Measurements from ENCODE around the gene MAPK8. TPM values are rescaled to one million over a fixed set of nuclear protein-coding genes. Genes with fewer than 3 reads are reported as not detected.

The MAPK8 gene
- total RNA-seq, 1 donor from 2014 or later: 54.3 TPM

DNA sequence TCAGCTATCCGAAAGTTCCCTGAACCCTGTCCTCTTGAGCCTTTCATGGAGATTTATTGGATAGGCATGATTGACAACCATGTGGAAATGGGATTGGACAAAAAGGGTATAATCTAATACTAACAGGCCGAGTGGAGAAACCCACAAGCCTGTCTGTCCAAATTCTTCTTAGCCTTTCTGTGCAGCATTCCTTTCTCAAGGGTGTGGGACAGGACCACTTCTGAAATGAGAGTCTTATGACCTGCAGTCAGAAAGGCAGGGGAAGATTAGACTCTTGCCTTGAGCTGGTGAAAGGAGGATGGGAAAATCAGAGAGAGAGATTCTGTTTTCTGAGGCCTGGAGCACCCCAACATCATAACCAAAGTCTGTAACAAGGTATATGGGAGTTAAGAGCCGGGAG, 85.5 kb downstream of the MAPK8 start:
- intact Hi-C loops (cut with DNase I): no loop called here
- no peak for DNase-seq (ENCODE audit: extremely low spot score in 2 of 2)

DNA sequence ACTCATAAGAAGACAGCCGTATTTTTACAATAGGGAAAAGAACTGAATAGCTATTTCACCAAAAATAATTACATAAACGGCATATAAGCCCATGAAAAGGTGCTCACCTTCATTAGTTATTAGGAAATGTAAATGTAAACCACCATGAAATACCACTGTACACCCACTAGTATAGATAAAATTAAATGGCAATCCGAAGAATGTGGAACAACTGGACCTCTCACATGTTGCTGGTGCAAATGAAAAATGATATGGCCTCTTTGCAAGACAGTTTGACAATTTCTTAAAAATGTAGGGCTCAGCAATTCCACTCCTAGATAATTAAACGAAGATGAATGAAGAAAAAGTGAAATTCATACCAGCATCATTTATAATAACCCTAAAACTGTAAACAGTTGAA, 91.8 kb downstream of the MAPK8 start:
- intact Hi-C loops (cut with DNase I): no loop called here
- TF ChIP-seq, protein P1, sequence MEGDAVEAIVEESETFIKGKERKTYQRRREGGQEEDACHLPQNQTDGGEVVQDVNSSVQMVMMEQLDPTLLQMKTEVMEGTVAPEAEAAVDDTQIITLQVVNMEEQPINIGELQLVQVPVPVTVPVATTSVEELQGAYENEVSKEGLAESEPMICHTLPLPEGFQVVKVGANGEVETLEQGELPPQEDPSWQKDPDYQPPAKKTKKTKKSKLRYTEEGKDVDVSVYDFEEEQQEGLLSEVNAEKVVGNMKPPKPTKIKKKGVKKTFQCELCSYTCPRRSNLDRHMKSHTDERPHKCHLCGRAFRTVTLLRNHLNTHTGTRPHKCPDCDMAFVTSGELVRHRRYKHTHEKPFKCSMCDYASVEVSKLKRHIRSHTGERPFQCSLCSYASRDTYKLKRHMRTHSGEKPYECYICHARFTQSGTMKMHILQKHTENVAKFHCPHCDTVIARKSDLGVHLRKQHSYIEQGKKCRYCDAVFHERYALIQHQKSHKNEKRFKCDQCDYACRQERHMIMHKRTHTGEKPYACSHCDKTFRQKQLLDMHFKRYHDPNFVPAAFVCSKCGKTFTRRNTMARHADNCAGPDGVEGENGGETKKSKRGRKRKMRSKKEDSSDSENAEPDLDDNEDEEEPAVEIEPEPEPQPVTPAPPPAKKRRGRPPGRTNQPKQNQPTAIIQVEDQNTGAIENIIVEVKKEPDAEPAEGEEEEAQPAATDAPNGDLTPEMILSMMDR (IDR thresholded peaks at IDR 0.05): no peak
- TF ChIP-seq POLR2A (IDR thresholded peaks at IDR 0.05) (no peak), POLR2AphosphoS5 (IDR thresholded peaks at IDR 0.05; ENCODE audit: insufficient read depth in 1 of 2, low read depth in 1 of 2) (no peak)
- no peaks in the 10 kb centered on the region for H3K36me3 ChIP-seq
- no peak for DNase-seq (ENCODE audit: extremely low spot score in 2 of 2)
- H3K27me3 ChIP-seq: no peaks in the 10 kb centered on the region
- no peak overlapping the region for H3K4me3 ChIP-seq
- no peak overlapping the region for H3K27ac ChIP-seq
- H3K9me3 ChIP-seq: no peaks in the 10 kb centered on the region
- peaks cover 11% of the 10 kb centered on the region for H3K4me1 ChIP-seq

More for the DNA sequence above, 85.5 kb downstream of the MAPK8 start:
- H3K27me3 ChIP-seq: no peaks in the 10 kb centered on the region
- no peaks in the 10 kb centered on the region for H3K9me3 ChIP-seq
- TF ChIP-seq, protein P1 (IDR thresholded peaks at IDR 0.05): no peak
- TF ChIP-seq POLR2A (IDR thresholded peaks at IDR 0.05) (no peak), POLR2AphosphoS5 (IDR thresholded peaks at IDR 0.05; ENCODE audit: insufficient read depth in 1 of 2, low read depth in 1 of 2) (no peak)
- H3K4me1 ChIP-seq: peaks cover 31% of the 10 kb centered on the region
- no peak overlapping the region for H3K27ac ChIP-seq
- no peaks in the 10 kb centered on the region for H3K36me3 ChIP-seq
- no peak overlapping the region for H3K4me3 ChIP-seq

DNA sequence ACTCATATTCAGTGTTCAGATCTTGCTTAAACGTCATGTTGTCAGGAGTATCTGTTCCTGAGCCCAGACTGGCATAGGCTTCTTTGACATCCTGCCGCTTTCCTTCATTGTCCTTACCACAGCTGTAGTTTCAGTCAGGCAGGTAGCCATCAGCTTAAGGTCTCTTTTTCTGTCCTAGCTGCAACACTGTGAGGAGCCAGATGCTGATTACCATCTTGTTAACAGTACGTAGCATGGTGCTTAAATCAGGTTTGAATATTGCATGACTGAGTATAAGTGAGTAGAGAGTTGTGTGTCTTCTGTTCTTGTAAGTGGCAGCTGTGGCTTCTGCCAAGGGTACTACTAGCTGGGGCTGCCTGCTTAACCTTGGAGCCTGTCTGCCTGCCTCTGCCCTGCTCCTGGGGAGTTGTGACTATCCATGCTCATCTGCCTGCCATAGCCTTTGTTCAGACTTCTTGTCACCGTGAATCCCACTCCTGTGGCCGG, 92.6 kb downstream of the MAPK8 start:
- Histone ChIP-seq H3K4me1 (peaks cover 11% of the 10 kb centered on the region), H3K36me3 (no peaks in the 10 kb centered on the region), H3K27ac (no peak overlapping the region), H3K9me3 (no peaks in the 10 kb centered on the region), H3K4me3 (no peak overlapping the region), H3K27me3 (no peaks in the 10 kb centered on the region)
- intact Hi-C loops (cut with DNase I): no loop called here
- DNase-seq (ENCODE audit: extremely low spot score in 2 of 2): no peak
- TF ChIP-seq POLR2AphosphoS5 (IDR thresholded peaks at IDR 0.05; ENCODE audit: insufficient read depth in 1 of 2, low read depth in 1 of 2) (no peak), POLR2A (IDR thresholded peaks at IDR 0.05) (no peak)
- TF ChIP-seq, protein P1 (IDR thresholded peaks at IDR 0.05): no peak

DNA sequence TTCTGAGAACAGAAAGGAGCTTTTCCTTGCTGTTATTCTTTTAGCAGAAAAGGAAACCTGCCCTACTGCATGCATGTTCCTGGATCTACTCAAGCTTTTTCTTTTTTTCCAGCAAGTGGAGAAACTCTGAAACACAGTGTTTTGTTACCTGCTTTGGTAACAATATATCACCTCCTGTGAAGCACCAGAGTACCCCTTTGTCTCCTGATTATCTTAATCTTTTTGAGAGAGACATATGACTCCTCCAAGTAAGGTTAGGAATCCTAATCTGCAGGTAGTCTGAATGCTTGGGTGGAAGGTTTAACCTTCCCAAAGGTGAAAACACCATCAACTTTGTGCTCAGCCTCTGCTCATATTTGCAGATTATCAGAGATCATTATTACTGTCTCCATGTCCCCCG, 93.1 kb downstream of the MAPK8 start:
- DNase-seq (ENCODE audit: extremely low spot score in 2 of 2): no peak
- no peaks in the 10 kb centered on the region for H3K27me3 ChIP-seq
- no peaks in the 10 kb centered on the region for H3K36me3 ChIP-seq
- H3K4me1 ChIP-seq: peaks cover 11% of the 10 kb centered on the region
- no peak overlapping the region for H3K4me3 ChIP-seq
- intact Hi-C loops (cut with DNase I): no loop called here
- TF ChIP-seq, protein P1 (IDR thresholded peaks at IDR 0.05): no peak
- no peak for TF ChIP-seq POLR2A (IDR thresholded peaks at IDR 0.05)
- no peak for TF ChIP-seq POLR2AphosphoS5 (IDR thresholded peaks at IDR 0.05; ENCODE audit: insufficient read depth in 1 of 2, low read depth in 1 of 2)
- H3K27ac ChIP-seq: no peak overlapping the region
- no peaks in the 10 kb centered on the region for H3K9me3 ChIP-seq

DNA sequence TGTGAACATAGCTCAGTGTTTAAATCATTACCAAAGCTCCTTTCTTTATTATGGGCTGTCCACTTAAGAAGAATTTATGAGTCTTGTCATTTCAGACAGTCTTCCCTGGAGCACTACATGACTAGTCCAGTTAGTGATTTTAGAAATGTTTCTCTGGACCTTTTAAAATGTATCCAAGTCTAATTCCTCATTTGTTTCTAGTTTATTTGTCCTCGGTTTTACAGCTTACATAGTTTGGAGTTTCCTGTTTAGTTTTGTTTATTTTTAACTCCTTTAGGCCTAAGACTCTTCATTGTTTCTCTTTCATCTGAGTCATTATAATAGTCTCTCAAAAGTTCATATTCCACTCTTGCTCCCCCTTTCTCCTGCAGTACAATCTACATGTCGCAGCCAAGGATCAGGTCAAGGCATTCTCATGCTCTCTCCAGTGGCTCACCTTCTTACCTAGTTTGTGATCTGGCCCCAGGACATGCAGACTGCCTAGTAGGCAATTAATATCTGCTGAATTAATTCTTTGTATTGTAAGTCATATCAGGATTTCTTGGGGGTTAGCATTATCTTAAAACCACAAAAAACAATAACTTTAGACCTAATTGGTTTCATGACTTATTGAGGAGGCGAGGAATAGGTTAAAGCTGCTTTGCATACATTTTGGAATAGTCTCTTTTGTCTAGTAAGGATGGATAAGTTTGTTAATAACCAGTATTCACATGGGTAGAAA, 93.8 kb downstream of the MAPK8 start:
- Histone ChIP-seq H3K36me3 (no peaks in the 10 kb centered on the region), H3K9me3 (no peaks in the 10 kb centered on the region), H3K4me1 (peaks cover 11% of the 10 kb centered on the region), H3K27me3 (no peaks in the 10 kb centered on the region), H3K27ac (no peak overlapping the region), H3K4me3 (no peak overlapping the region)
- intact Hi-C loops (cut with DNase I): no loop called here
- TF ChIP-seq POLR2AphosphoS5 (IDR thresholded peaks at IDR 0.05; ENCODE audit: insufficient read depth in 1 of 2, low read depth in 1 of 2) (no peak), POLR2A (IDR thresholded peaks at IDR 0.05) (no peak)
- TF ChIP-seq, protein P1 (IDR thresholded peaks at IDR 0.05): no peak
- no peak for DNase-seq (ENCODE audit: extremely low spot score in 2 of 2)
